Left lung (tissue), 10 donors: ENCODE results near the gene NFS1. TPM values are rescaled to one million over a fixed set of nuclear protein-coding genes. Genes with fewer than 3 reads are reported as not detected.
"Not testable (repeated sequence)": the region's sequence is repeated elsewhere in the genome, so short reads cannot be mapped to it uniquely, and the experiment has no call there.

Source experiments
- ATAC-seq: fragments of 200-7000 bp; cut with Tn5 transposase; one replicate; pipeline ENCODE4 v1.9.1; 2020; ENCODE audit warnings: moderate library complexity
- DNase-seq, 4 donors: peaks; one replicate each; pipeline ENCODE4 v3.0.0-alpha.2; 2013 to 2020
- H3K27ac ChIP-seq, 2 donors: fragments of 200-600 bp; sonication (generic) in 1 of 2; one replicate each; pipeline versions ENCODE4 v1.5.0 to v1.8.0; 2020 to 2021
- H3K27me3 ChIP-seq, 2 donors: fragments of 200-600 bp; sonication (generic) in 1 of 2; one replicate each; pipeline versions ENCODE4 v1.5.0 to v1.8.0; 2020 to 2021
- H3K36me3 ChIP-seq, 2 donors: fragments of 200-600 bp; sonication (generic) in 1 of 2; one replicate each; pipeline versions ENCODE4 v1.5.0 to v1.8.0; 2020 to 2021
- H3K4me1 ChIP-seq, 2 donors: fragments of 200-600 bp; one replicate each; pipeline ENCODE4 v1.8.0; 2021
- H3K4me3 ChIP-seq, 2 donors: fragments of 200-600 bp; sonication (generic) in 1 of 2; one replicate each; pipeline versions ENCODE4 v1.5.0 to v1.8.0; 2020 to 2021; ENCODE audit warnings: mild to moderate bottlenecking in 1 of 2
- H3K9me3 ChIP-seq, 2 donors: fragments of 200-600 bp; sonication (generic) in 1 of 2; one replicate each; pipeline versions ENCODE4 v1.5.0 to v1.8.0; 2020 to 2021
- intact Hi-C, 2 donors: fragments of 100-400 bp; cut with DNase I; formaldehyde crosslinking; loops; one replicate each; pipeline versions ENCODE4 v1.11.2 to v1.14.2; 2022
- polyA plus RNA-seq, 6 donors: library from polyadenylated mRNA; unstranded; fragments of 120-200 nt; gene quantifications; one replicate each; pipeline ENCODE4 v1.2.1, GENCODE V29; 2013; ENCODE audit not compliant: insufficient read length in 6 of 6
- total RNA-seq, 2 donors: library from RNA; stranded (reverse); fragmentation: NEBNext Ultra II Directional; extraction: Animal tissue kit (Norgen Biotek cat#: 25700); gene quantifications; one replicate each; pipeline ENCODE4 v1.2.1, GENCODE V29; 2021
- TF ChIP-seq, protein P1 (sequence below), 2 donors: fragments of 200-600 bp; sonication (generic) in 1 of 2; IDR thresholded peaks; one replicate each; pipeline versions ENCODE4 v1.5.0 to v1.8.0; 2021; ENCODE audit warnings: antibody characterized with exemption in 2 of 2
- donor health status: DM: no; HTN: yes; CAD: no.
- donor health status: DM: no; HTN: no; CAD: no.

Gene NFS1
- total and polyA plus RNA-seq, 8 donors, result 18.5 to 32.5 (median 20.5) TPM

GRCh38 chr20:35721621-35722020 lies 22.5 kb upstream of the NFS1 start:
- DNase-seq (no peak), ATAC-seq (no peak)
- no peaks in the 10 kb centered on the region for H3K27me3 ChIP-seq
- peaks cover 0 to 3% of the 10 kb centered on the region in 2 donors for H3K4me1 ChIP-seq
- no peak overlapping the region for H3K27ac ChIP-seq
- H3K36me3 ChIP-seq, result peaks cover 10 to 100% of the 10 kb centered on the region in 2 donors
- no peaks in the 10 kb centered on the region for H3K9me3 ChIP-seq
- TF ChIP-seq, protein P1, sequence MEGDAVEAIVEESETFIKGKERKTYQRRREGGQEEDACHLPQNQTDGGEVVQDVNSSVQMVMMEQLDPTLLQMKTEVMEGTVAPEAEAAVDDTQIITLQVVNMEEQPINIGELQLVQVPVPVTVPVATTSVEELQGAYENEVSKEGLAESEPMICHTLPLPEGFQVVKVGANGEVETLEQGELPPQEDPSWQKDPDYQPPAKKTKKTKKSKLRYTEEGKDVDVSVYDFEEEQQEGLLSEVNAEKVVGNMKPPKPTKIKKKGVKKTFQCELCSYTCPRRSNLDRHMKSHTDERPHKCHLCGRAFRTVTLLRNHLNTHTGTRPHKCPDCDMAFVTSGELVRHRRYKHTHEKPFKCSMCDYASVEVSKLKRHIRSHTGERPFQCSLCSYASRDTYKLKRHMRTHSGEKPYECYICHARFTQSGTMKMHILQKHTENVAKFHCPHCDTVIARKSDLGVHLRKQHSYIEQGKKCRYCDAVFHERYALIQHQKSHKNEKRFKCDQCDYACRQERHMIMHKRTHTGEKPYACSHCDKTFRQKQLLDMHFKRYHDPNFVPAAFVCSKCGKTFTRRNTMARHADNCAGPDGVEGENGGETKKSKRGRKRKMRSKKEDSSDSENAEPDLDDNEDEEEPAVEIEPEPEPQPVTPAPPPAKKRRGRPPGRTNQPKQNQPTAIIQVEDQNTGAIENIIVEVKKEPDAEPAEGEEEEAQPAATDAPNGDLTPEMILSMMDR (IDR thresholded peaks at IDR 0.05), result no peak
- intact Hi-C loops, result no loop called here
- no peak overlapping the region for H3K4me3 ChIP-seq

GRCh38 chr20:35721219-35721618 lies 22.1 kb upstream of the NFS1 start:
- Histone ChIP-seq H3K27me3 (no peaks in the 10 kb centered on the region), H3K9me3 (no peaks in the 10 kb centered on the region), H3K36me3 (peaks cover 10 to 100% of the 10 kb centered on the region in 2 donors), H3K4me3 (no peak overlapping the region), H3K27ac (no peak overlapping the region), H3K4me1 (peaks cover 0 to 3% of the 10 kb centered on the region in 2 donors)
- intact Hi-C loops, result no loop called here
- TF ChIP-seq, protein P1 (IDR thresholded peaks at IDR 0.05), result no peak
- no peak for DNase-seq
- no peak for ATAC-seq

- Histone ChIP-seq H3K36me3 (peaks cover 10 to 100% of the 10 kb centered on the region in 2 donors), H3K9me3 (no peaks in the 10 kb centered on the region), H3K4me1 (peaks cover 0 to 3% of the 10 kb centered on the region in 2 donors), H3K27ac (no peak overlapping the region), H3K4me3 (no peak overlapping the region), H3K27me3 (no peaks in the 10 kb centered on the region)
- intact Hi-C loops, result no loop called here
- TF ChIP-seq, protein P1 (IDR thresholded peaks at IDR 0.05), result no peak
- ATAC-seq (no peak), DNase-seq (no peak)
Observed at GRCh38 chr20:35720165-35721123, 21.3 kb upstream of the NFS1 start.

DNA sequence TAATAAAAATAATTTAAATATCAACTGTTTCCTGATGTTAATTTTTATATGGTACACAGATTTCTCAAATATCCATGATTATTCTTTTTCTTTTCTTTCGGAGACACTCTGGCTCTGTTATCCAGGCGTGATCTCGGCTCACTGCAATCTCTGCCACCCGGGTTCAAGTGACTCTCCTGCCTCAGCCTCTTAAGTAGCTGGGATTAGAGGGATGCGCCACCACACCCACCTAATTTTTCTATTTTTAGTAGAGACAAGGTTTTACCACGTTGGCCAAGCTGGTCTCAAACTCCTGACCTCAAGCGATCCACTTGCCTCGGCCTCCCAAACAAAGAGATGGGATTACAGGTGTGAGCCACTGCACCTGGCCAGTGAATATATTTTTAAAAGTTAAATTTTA lies 20.6 kb upstream of the NFS1 start:
- Histone ChIP-seq H3K36me3 (peaks cover 9 to 100% of the 10 kb centered on the region in 2 donors), H3K9me3 (no peaks in the 10 kb centered on the region), H3K27me3 (no peaks in the 10 kb centered on the region), H3K4me3 (no peak overlapping the region), H3K27ac (no peak overlapping the region), H3K4me1 (peaks cover 0 to 3% of the 10 kb centered on the region in 2 donors)
- intact Hi-C loops, result no loop called here
- TF ChIP-seq, protein P1 (IDR thresholded peaks at IDR 0.05), result no peak
- DNase-seq, result no peak
- ATAC-seq, result no peak

DNA sequence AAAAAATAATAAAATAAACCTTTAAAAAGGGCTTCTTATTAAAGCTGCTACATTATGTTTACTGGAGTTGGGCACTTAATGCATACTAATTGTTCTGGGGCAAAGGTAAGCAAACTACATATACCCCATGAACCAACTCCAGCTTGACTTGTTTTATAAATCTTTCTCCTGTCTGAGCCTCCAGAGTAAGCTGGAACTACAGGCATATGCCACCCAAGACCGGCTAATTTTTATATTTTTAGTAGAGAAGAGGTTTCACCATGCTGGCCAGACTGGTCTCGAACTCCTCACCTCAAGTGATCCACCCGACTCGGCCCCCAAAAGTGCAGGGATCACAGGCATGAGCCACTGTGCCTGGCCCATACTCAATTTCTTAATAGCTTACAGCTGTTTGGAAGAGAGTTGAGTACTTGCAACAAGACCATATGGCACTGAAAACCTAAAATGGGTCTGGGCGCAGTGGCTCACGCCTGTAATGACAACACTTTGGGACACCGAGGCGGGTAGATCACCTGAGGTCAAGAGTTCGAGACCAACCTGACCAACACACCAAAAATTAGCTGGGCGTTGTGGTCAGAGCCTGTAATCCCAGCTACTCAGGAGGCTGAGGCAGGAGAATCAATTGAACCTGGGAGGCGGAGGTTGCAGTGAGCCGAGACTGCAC lies 20.0 kb upstream of the NFS1 start:
- no peak overlapping the region for H3K4me3 ChIP-seq
- TF ChIP-seq, protein P1 (IDR thresholded peaks at IDR 0.05), result no peak
- H3K27ac ChIP-seq, result no peak overlapping the region
- peaks cover 0 to 3% of the 10 kb centered on the region in 2 donors for H3K4me1 ChIP-seq
- no peak for DNase-seq
- H3K27me3 ChIP-seq, result no peaks in the 10 kb centered on the region
- ATAC-seq, result no peak
- intact Hi-C loops, result no loop called here
- H3K9me3 ChIP-seq, result no peaks in the 10 kb centered on the region
- peaks cover 4 to 100% of the 10 kb centered on the region in 2 donors for H3K36me3 ChIP-seq

- H3K9me3 ChIP-seq, H3K27ac ChIP-seq, H3K4me3 ChIP-seq, H3K27me3 ChIP-seq, intact Hi-C loops, H3K4me1 ChIP-seq, DNase-seq, ATAC-seq: not testable (repeated sequence)
- H3K36me3 ChIP-seq, result peaks cover 4 to 100% of the 10 kb centered on the region in 2 donors
Observed at GRCh38 chr20:35718321-35718720, 19.2 kb upstream of the NFS1 start.
